Measurements from ENCODE around the gene ATP5PO. TPM values are rescaled to one million over a fixed set of nuclear protein-coding genes. Genes with fewer than 3 reads are reported as not detected.

The ATP5PO gene
- total RNA-seq, 4 donors from 2014 or later, result 121 to 213 (median 148) TPM

DNA sequence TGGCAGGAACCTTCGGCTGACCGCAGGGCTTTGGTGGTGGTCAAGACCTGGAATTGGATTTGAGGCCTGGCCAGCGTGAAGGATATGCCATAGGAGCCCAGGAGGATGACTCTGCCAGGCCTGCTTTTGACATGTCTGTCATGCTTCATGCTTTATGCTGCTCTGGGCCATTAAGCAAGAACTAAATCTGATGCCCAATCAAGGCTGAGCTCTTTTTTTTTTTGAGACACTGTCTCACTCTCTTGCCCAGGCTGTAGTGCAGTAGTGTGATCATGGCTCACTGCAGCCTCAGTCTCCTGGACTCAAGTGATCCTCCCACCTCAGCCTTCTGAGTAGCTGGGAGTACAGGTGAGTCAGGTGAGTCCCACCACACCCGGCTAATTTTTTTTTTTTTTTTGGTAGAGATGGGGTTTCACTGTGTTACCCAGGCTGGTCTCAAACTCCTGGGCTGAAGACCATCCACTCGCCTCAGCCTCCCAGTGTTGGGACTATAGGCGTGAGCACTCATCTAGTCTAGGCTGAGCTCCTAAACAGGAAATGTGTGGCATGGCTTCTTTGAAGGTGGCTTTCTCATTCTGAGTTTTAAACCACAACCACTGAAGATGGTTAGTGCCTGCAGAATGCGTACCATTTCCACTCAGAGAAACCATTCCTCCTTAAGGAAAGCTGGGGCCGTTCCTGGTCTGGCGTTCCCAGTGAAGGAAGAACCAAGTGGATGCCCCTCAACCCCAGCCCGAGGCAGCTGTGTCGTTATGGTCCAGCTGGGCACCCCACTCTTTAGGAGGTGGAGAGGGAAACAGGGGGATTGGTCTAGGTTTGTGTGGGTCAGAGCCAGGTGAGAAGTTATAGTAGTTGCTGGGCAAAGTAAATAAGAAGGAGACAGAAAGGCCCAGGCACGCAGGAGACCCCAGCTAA lies 34.2 kb upstream of the ATP5PO start:
- 86 to 93% methylated on average over 11 to 12 of the region's 12 CpGs for WGBS, 2 donors

DNA sequence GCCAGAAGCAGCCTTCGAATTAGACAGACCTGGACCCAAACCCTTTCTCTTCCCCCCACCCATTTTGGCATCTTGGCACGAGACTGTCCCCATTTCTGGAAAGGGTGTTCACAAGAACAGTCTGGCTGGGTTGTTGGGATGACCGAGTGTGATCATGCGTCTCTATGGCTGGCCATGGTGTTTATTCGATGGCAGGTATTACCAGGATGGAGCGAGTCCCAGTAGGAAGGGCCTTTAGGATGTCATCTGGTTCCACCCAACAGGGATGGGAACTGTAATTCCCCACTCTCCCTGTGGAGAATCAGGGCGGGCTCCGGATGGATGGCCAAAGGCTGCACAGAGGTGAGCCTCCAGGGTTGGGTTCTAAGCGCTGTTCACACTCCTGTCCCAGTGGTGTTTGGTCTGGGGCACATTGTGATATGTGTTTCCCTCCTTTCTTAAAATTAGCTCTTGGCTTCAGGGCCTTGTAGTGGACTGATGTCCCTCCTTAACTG lies 33.4 kb upstream of the ATP5PO start:
- 88 to 89% methylated on average over 7 to 9 of the region's 9 CpGs for WGBS, 2 donors
- no peak for TF ChIP-seq EP300 (IDR thresholded peaks at IDR 0.05)
- TF ChIP-seq, protein P1, sequence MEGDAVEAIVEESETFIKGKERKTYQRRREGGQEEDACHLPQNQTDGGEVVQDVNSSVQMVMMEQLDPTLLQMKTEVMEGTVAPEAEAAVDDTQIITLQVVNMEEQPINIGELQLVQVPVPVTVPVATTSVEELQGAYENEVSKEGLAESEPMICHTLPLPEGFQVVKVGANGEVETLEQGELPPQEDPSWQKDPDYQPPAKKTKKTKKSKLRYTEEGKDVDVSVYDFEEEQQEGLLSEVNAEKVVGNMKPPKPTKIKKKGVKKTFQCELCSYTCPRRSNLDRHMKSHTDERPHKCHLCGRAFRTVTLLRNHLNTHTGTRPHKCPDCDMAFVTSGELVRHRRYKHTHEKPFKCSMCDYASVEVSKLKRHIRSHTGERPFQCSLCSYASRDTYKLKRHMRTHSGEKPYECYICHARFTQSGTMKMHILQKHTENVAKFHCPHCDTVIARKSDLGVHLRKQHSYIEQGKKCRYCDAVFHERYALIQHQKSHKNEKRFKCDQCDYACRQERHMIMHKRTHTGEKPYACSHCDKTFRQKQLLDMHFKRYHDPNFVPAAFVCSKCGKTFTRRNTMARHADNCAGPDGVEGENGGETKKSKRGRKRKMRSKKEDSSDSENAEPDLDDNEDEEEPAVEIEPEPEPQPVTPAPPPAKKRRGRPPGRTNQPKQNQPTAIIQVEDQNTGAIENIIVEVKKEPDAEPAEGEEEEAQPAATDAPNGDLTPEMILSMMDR (IDR thresholded peaks at IDR 0.05), result no peak
- H3K4me3 ChIP-seq, result no peak overlapping the region
- H3K36me3 ChIP-seq, result no peaks in the 10 kb centered on the region
- no peak for DNase-seq (ENCODE audit: low spot score in 2 of 2)
- H3K9me3 ChIP-seq, result no peaks in the 10 kb centered on the region
- H3K4me1 ChIP-seq, result peaks cover 0 to 25% (median 20%) of the 10 kb centered on the region in 4 donors
- H3K27me3 ChIP-seq, result no peaks in the 10 kb centered on the region
- peak overlapping the region in 3 of 4 donors; percentile 79 to 85 (median 82) for H3K27ac ChIP-seq

More for the DNA sequence above, 34.2 kb upstream of the ATP5PO start:
- no peaks in the 10 kb centered on the region for H3K27me3 ChIP-seq
- H3K27ac ChIP-seq, result peak overlapping the region in 3 of 4 donors; percentile 79 to 85 (median 82)
- H3K4me1 ChIP-seq, result peaks cover 0 to 25% (median 20%) of the 10 kb centered on the region in 4 donors
- no peak for DNase-seq (ENCODE audit: low spot score in 2 of 2)
- no peak overlapping the region for H3K4me3 ChIP-seq
- TF ChIP-seq, protein P1 (IDR thresholded peaks at IDR 0.05), result no peak
- TF ChIP-seq EP300 (IDR thresholded peaks at IDR 0.05), result no peak
- no peak for TF ChIP-seq POLR2A (IDR thresholded peaks at IDR 0.05)
- no peaks in the 10 kb centered on the region for H3K9me3 ChIP-seq
- no peaks in the 10 kb centered on the region for H3K36me3 ChIP-seq

DNA sequence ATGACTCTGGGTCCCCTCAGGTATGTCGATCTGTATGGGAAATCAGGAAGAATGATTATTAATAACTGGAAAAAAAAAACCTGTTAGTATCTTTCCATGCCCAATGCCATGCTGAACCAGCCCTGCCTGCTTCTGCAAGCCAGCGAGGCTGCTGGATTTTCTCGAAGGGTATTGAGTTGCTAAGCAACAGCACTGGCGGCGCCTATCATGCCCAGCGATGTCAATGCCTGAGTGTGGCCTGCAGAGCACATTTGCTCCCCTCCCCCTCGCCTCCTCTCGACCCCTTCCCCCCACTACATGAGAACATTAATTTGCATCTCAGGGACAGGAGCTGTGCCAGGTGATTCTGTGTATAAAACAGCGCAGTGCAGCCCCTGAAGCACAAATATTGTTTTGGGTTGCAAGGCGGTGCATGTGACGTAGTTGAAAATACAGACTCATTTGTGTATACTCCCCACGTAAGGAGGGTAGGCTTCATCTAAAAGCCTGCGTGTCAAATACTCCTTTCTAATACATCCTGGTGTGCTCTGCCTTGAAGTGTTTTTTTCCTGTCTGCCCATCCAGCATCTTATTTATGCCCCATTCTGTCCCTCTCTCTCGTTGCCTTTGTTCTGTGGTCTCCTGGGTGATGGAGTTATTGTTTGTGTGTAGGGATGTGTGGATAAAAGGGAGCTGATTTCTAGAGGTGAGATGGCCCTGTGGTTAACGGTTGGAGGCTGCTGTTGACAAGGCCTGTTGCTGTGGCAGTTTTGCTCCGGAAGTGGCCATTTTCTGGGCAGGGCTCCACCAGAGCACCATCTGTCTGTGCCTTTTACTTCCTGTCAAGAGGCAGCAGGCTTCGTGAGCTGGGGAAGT lies 32.7 kb upstream of the ATP5PO start:
- Histone ChIP-seq H3K4me3 (peak overlapping the region in 3 of 4 donors; percentile 17 to 28 (median 18)), H3K4me1 (peaks cover 0 to 25% (median 20%) of the 10 kb centered on the region in 4 donors), H3K27ac (peak overlapping the region; percentile 49 to 85 (median 80)), H3K9me3 (no peaks in the 10 kb centered on the region), H3K36me3 (no peaks in the 10 kb centered on the region), H3K27me3 (no peaks in the 10 kb centered on the region)
- no peak for DNase-seq (ENCODE audit: low spot score in 2 of 2)
- TF ChIP-seq EP300 (IDR thresholded peaks at IDR 0.05), result peak in 1 of 2 donors; percentile 6
- TF ChIP-seq, protein P1 (IDR thresholded peaks at IDR 0.05), result no peak
- TF ChIP-seq POLR2A (IDR thresholded peaks at IDR 0.05), result no peak
- WGBS, 2 donors, result 38 to 40% methylated on average over 17 of the region's 17 CpGs

DNA sequence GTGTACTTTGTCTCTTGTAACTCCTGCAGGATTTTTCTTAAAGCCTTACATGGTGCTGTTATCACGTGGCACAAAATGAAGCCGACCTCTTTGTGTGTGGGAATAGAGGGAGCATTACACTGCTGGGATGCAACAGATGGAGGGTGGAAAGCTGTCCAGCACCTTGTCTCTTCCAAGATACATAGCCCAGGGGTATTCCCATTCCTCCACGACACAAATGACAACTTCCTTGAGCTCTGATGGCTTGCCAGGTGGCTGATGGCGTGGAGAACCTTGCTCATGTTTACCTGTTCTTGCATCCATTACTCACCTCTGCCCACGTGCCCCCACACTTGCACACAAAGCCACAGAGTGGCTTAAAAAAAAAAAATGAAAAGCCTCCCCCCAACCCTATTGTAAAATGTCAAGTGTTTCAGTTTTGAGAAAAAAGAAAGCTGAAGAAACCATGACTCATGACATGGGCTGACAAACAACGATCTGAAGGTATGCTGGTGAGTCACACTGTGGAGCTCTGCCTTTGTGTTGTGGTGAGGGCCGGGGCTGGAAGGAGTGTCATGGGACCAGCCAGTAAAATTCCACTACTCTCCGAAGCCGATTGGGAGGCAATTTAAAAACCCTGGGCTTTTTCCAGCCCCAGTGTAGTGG lies 32.0 kb upstream of the ATP5PO start:
- Histone ChIP-seq H3K4me1 (peaks cover 0 to 25% (median 20%) of the 10 kb centered on the region in 4 donors), H3K36me3 (no peaks in the 10 kb centered on the region), H3K4me3 (peak overlapping the region in 3 of 4 donors; percentile 17 to 28 (median 18)), H3K27ac (peak overlapping the region; percentile 49 to 85 (median 80)), H3K9me3 (no peaks in the 10 kb centered on the region), H3K27me3 (no peaks in the 10 kb centered on the region)
- TF ChIP-seq EP300 (IDR thresholded peaks at IDR 0.05), result peak; percentile 75 to 81
- TF ChIP-seq POLR2A (IDR thresholded peaks at IDR 0.05), result no peak
- TF ChIP-seq, protein P1 (IDR thresholded peaks at IDR 0.05), result no peak
- DNase-seq (ENCODE audit: low spot score in 2 of 2), result peak; percentile 69 to 84
- 33 to 39% methylated on average over 8 to 9 of the region's 9 CpGs for WGBS, 2 donors
